Testis (tissue), 2 donors: ENCODE measurements around the gene TRIM37.

Experiments used
- CTCF ChIP-seq, 3 experiments: fragments of 450-650 bp in 2 of 3; fragments of 200-600 bp in 1 of 3; sonication (generic) in 1 of 3; IDR thresholded peaks; one replicate each; pipeline ENCODE4 v1.5.1; 2016 to 2019; ENCODE audit warnings: antibody characterized with exemption in 3 of 3, mild to moderate bottlenecking in 2 of 3, moderate library complexity in 1 of 3
- POLR2A ChIP-seq: fragments of 450-650 bp; IDR thresholded peaks from one replicate; pipeline ENCODE4 v1.6.1; 2017; ENCODE audit warnings: antibody characterized with exemption, mild to moderate bottlenecking, moderate library complexity

GRCh38 chr17:59139939-59140338 lies 33.3 kb upstream of the TRIM37 start:
- TF ChIP-seq CTCF (IDR thresholded peaks at IDR 0.05) (no peak), POLR2A (no peak)
